GM12878 (cell line): ENCODE measurements around the gene COX17. TPM values are rescaled to one million over a fixed set of nuclear protein-coding genes. Genes with fewer than 3 reads are reported as not detected.

Experiments
- ATAC-seq: fragments of 200-7000 bp; cut with Tn5 transposase; 3 replicates; pipeline ENCODE4 v1.9.1; 2020; ENCODE audit warnings: mild to moderate bottlenecking, moderate library complexity
- BruUV-seq: library from RNA; stranded (reverse); fragments of 400-500 nt; replicated peaks from 2 replicates; lab custom pipeline; 2021; lab: Mats Ljungman, UMichigan
- CTCF ChIA-PET: fragments of 300-600 bp; sonication (Branson Sonifier 250); formaldehyde crosslinking; extraction: SDS; loops from one replicate; lab custom pipeline; 2021; ENCODE audit warnings: inconsistent platforms; lab: Yijun Ruan, JAX
- POLR2A ChIA-PET: fragments of 350-600 bp; formaldehyde crosslinking; extraction: SDS; loops from one replicate; lab custom pipeline; 2021; ENCODE audit warnings: inconsistent platforms; lab: Charles Lee
- RAD21 ChIA-PET: fragments of 300-600 bp; sonication (Branson Sonifier 250); formaldehyde crosslinking; loops from one replicate; lab custom pipeline; 2023; ENCODE audit warnings: antibody characterized with exemption; ENCODE audit not compliant: unreplicated experiment; lab: Charles Lee
- SMC1A ChIA-PET: fragments of 300-600 bp; sonication (Branson Sonifier 250); formaldehyde crosslinking; loops from one replicate; lab custom pipeline; 2023; ENCODE audit not compliant: unreplicated experiment, uncharacterized antibody; lab: Charles Lee
- DNase-seq: peaks from one replicate; pipeline ENCODE4 v3.0.0-alpha.2; 2011; ENCODE audit warnings: low read depth, low spot score
- FAIRE-seq: peaks from 3 replicates; lab custom pipeline; 2011; peaks lifted over from hg19 to GRCh38; lab: Jason Lieb, UNC
- H2AFZ ChIP-seq: 2 replicates; pipeline ENCODE4 v1.6.0; 2011; ENCODE audit warnings: low read depth, low read length, control low read depth; ENCODE audit not compliant: control insufficient read depth
- H3K27ac ChIP-seq: 2 replicates; pipeline ENCODE4 v1.5.1; 2011; ENCODE audit warnings: control low read depth; ENCODE audit not compliant: control insufficient read depth, insufficient read depth
- H3K27me3 ChIP-seq, 2 experiments: replicated peaks in 1 of 2; 2 replicates each; pipeline versions ENCODE4 v1.6.0 to v1.6.1; 2011; ENCODE audit warnings: low read length in 1 of 2; ENCODE audit not compliant: control insufficient read depth in 2 of 2, insufficient read depth in 2 of 2
- H3K36me3 ChIP-seq, 2 experiments: 2 replicates each; pipeline ENCODE4 v1.5.1; 2011; ENCODE audit warnings: low read length in 1 of 2; ENCODE audit not compliant: control insufficient read depth in 2 of 2, insufficient read depth in 2 of 2
- H3K4me1 ChIP-seq: 2 replicates; pipeline ENCODE4 v1.6.1; 2011; ENCODE audit warnings: mild to moderate bottlenecking, low read length, moderate library complexity, mixed read lengths; ENCODE audit not compliant: control insufficient read depth, insufficient read depth
- H3K4me2 ChIP-seq: 2 replicates; pipeline ENCODE4 v1.6.0; 2011; ENCODE audit warnings: control low read depth; ENCODE audit not compliant: control insufficient read depth, insufficient read depth
- H3K4me3 ChIP-seq: fragments of 200-600 bp; sonication (generic); 2 replicates; pipeline ENCODE4 v1.5.1; 2016
- H3K79me2 ChIP-seq: 2 replicates; pipeline ENCODE4 v1.6.0; 2011; ENCODE audit warnings: low read length; ENCODE audit not compliant: control insufficient read depth, insufficient read depth
- H3K9ac ChIP-seq: 2 replicates; pipeline ENCODE4 v1.8.0; 2011; ENCODE audit warnings: low read length, control low read depth, mixed read lengths; ENCODE audit not compliant: control insufficient read depth, insufficient read depth
- H3K9me3 ChIP-seq: replicated peaks from 3 replicates; pipeline ENCODE4 v1.5.1; 2011; ENCODE audit warnings: mild to moderate bottlenecking, low read length; ENCODE audit not compliant: control insufficient read depth, insufficient read depth
- H4K20me1 ChIP-seq: 2 replicates; pipeline ENCODE4 v1.6.0; 2011; ENCODE audit not compliant: control insufficient read depth, insufficient read depth
- ATF2 ChIP-seq: IDR thresholded peaks from 2 replicates; pipeline ENCODE4 v1.6.1; 2012; ENCODE audit warnings: low read length, inconsistent platforms
- DPF2 ChIP-seq: fragments of 450-650 bp; IDR thresholded peaks from 2 replicates; pipeline ENCODE4 v1.6.1; 2017; ENCODE audit warnings: mild to moderate bottlenecking
- EED ChIP-seq: sonication (generic); IDR thresholded peaks from 2 replicates; pipeline ENCODE4 v1.6.1; 2016; ENCODE audit warnings: antibody characterized with exemption, low read depth
- HDAC6 ChIP-seq: fragments of 200-600 bp; sonication (generic); IDR thresholded peaks from one replicate; pipeline ENCODE4 v1.8.0; 2017; ENCODE audit warnings: antibody characterized with exemption; ENCODE audit not compliant: unreplicated experiment
- KDM1A ChIP-seq: fragments of 200-600 bp; sonication (generic); IDR thresholded peaks from 2 replicates; pipeline ENCODE4 v1.6.1; 2016; ENCODE audit warnings: borderline replicate concordance
- MYC ChIP-seq: IDR thresholded peaks from 2 replicates; pipeline ENCODE4 v1.6.1; 2011; ENCODE audit warnings: mild to moderate bottlenecking, low read length, moderate library complexity, inconsistent platforms; ENCODE audit not compliant: insufficient read depth, insufficient replicate concordance, insufficient read length, severe bottlenecking
- RBBP5 ChIP-seq: fragments of 200-600 bp; sonication (generic); conservative IDR thresholded peaks from 2 replicates; pipeline ENCODE4 v1.6.1; 2016
- RFX5 ChIP-seq: IDR thresholded peaks from 2 replicates; pipeline ENCODE4 v1.6.1; 2011; ENCODE audit warnings: low read depth, low read length, improper control_type of control experiment
- RUNX3 ChIP-seq: IDR thresholded peaks from 2 replicates; pipeline ENCODE4 v1.6.1; 2012; ENCODE audit warnings: low read length, inconsistent platforms
- SMARCA5 ChIP-seq: fragments of 450-650 bp; IDR thresholded peaks from 2 replicates; pipeline ENCODE4 v1.6.1; 2017; ENCODE audit warnings: mild to moderate bottlenecking
- SUZ12 ChIP-seq: fragments of 200-600 bp; sonication (generic); IDR thresholded peaks from one replicate; pipeline ENCODE4 v1.6.1; 2018; ENCODE audit warnings: antibody characterized with exemption, mild to moderate bottlenecking; ENCODE audit not compliant: unreplicated experiment
- WGBS: methylation state at CpG from one replicate; pipeline ENCODE4 v1.1.6; 2016; ENCODE audit warnings: low lambda C conversion rate; ENCODE audit not compliant: insufficient replicate concordance, insufficient coverage; ENCODE audit errors: missing lambda C conversion rate; 5-methylcytosine and 5-hydroxymethylcytosine counted together
- in situ Hi-C: fragments of 300-500 bp; cut with MboI; formaldehyde crosslinking; loops from 9 replicates; pipeline ENCODE4 v1.14.3; 2018; ENCODE audit warnings: mixed read lengths
- intact Hi-C: fragments of 100-400 bp; cut with micrococcal nuclease; formaldehyde crosslinking; loops from one replicate; pipeline ENCODE4 v1.14.2; 2022; ENCODE audit not compliant: unreplicated experiment
- polyA plus RNA-seq, 11 experiments: library from polyadenylated mRNA; depleted of rRNA in 4 of 11; unstranded in 6 of 11; stranded (reverse) in 5 of 11; fragments of >200 nt; fragmentation: Nextera tagmentation in 4 of 11; fragmentation: Illumina TruSeq in 1 of 11; extraction: Ambion mirVana in 4 of 11; extraction: Trizol in 1 of 11; gene quantifications; 1 replicate in 1 of 11; 2 replicates in 10 of 11; pipeline versions ENCODE4 v1.2.1 to v1.2.3, GENCODE V29; 2011 to 2016; ENCODE audit warnings: inconsistent platforms in 2 of 11, missing spikeins in 2 of 11, low read depth in 1 of 11
- total RNA-seq, 4 experiments: library from RNA; depleted of rRNA in 3 of 4; stranded (reverse); fragments of >200 nt in 3 of 4; fragmentation: Illumina TruSeq in 1 of 4; extraction: Trizol in 1 of 4; gene quantifications; 2 replicates each; pipeline versions ENCODE4 v1.2.1 to v1.2.3, GENCODE V29; 2013 to 2021

The COX17 gene
- total and polyA plus RNA-seq, 10 of the 15 experiments (the other 5 are each of a cell fraction or from before 2014, with no cell fraction given), result 111 to 717 (median 243) TPM

- Histone ChIP-seq H3K79me2 (no peaks in the 10 kb centered on the region), H3K27me3 (no peaks in the 10 kb centered on the region), H3K36me3 (no peaks in the 10 kb centered on the region), H4K20me1 (no peaks in the 10 kb centered on the region), H3K27ac (no peak overlapping the region), H3K4me3 (no peak overlapping the region), H3K4me1 (no peaks in the 10 kb centered on the region), H3K4me2 (no peak overlapping the region), H3K9ac (no peak overlapping the region), H2AFZ (no peak overlapping the region), H3K9me3 (no peaks in the 10 kb centered on the region)
- FAIRE-seq (no peak), DNase-seq (no peak), ATAC-seq (no peak)
- TF ChIP-seq SUZ12 (no peak), RUNX3 (no peak), RFX5 (no peak)
- RAD21 ChIA-PET, result no interaction called here
- BruUV-seq, result no TSS peak
- SMC1A ChIA-PET, result interaction anchor here (1.2 kb wide), 1 partner anchor 9 kb away, joined by 3 read pairs; no protein-coding TSS in a partner anchor
- 63% methylated on average over 5 of the region's 5 CpGs for WGBS
- CTCF ChIA-PET, result interaction anchor here (0.6 to 1.1 kb wide), 3 partner anchors 9 to 11 kb away, joined by 3 to 5 read pairs (median 3); no protein-coding TSS in a partner anchor
- POLR2A ChIA-PET, result interaction anchor here (0.6 to 0.7 kb wide), 2 partner anchors 405 to 700 kb away, joined by 4 to 5 read pairs; no protein-coding TSS in a partner anchor
- in situ Hi-C loops, result no loop called here
- intact Hi-C loops, result no loop called here
These were observed 40.3 kb upstream of the COX17 start for GRCh38 chr3:119717520-119717919.

- H4K20me1 ChIP-seq, result no peaks in the 10 kb centered on the region
- ATAC-seq (no peak), DNase-seq (no peak), FAIRE-seq (no peak)
- ChIA-PET RAD21 (no interaction called here), POLR2A (interaction anchor here (0.7 kb wide), 1 partner anchor 404 kb away, joined by 5 read pairs; no protein-coding TSS in a partner anchor), CTCF (interaction anchor here (0.6 to 1.1 kb wide), 2 partner anchors 8 to 11 kb away, joined by 3 to 5 read pairs; no protein-coding TSS in a partner anchor), SMC1A (interaction anchor here (1.0 to 1.2 kb wide), 2 partner anchors 9 to 466 kb away, joined by 3 read pairs; no protein-coding TSS in a partner anchor)
- no peak overlapping the region for H3K27ac ChIP-seq
- H3K4me3 ChIP-seq, result no peak overlapping the region
- no peak overlapping the region for H3K4me2 ChIP-seq
- BruUV-seq, result no TSS peak
- H3K27me3 ChIP-seq, result no peaks in the 10 kb centered on the region
- TF ChIP-seq EED (no peak), SMARCA5 (no peak), SUZ12 (no peak), RBBP5 (no peak), ATF2 (no peak), HDAC6 (no peak), MYC (no peak), KDM1A (no peak), DPF2 (no peak)
- H3K9me3 ChIP-seq, result no peaks in the 10 kb centered on the region
- 78% methylated on average over 3 of the region's 3 CpGs for WGBS
- H3K79me2 ChIP-seq, result no peaks in the 10 kb centered on the region
- intact Hi-C loops, result no loop called here
- in situ Hi-C loops, result no loop called here
- no peaks in the 10 kb centered on the region for H3K36me3 ChIP-seq
- H2AFZ ChIP-seq, result no peak overlapping the region
- H3K4me1 ChIP-seq, result no peaks in the 10 kb centered on the region
- H3K9ac ChIP-seq, result no peak overlapping the region
These were observed 39.8 kb upstream of the COX17 start for GRCh38 chr3:119716998-119717397.
